ENCODE results near the gene NMT1.

Gene NMT1

DNA sequence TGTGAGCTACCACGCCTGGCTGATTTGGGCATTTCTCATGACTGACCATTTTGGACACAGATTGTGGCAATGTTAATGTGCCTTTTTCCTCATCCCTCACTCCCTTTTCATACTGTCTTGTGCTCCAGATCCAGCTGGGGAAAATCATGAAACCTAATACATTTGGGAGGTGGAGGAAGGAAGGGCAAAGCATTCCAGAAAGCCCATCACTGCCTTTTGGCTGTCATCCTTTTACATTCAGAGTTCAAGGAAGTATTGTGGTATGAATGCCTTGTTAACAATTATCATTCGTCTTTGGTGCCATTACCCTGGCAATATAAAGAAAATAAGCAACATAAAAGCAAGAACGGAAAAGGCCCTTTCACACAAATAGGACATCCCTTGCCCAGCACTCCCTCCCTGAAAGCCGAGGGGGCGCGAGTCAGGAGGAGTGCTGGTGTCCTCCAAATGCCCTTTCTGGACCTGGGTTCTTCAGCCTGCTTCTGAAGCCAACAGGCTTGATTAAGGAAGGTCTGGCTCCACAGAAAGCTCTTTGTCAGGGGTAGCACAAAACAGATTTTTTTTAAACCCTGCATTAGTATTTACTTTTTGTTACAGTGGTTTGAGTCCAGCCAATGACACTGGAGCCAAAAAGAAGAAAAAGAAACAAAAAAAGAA is 20.1 kb downstream of the NMT1 start:
- no peak for DNase-seq (ENCODE audit: low spot score)

- DNase-seq (ENCODE audit: low spot score) = no peak
Observed at GRCh38 chr17:45086391-45086790, 25.3 kb downstream of the NMT1 start.

GRCh38 chr17:45086865-45087503 is 25.9 kb downstream of the NMT1 start:
- no peak for DNase-seq (ENCODE audit: low spot score)

DNA sequence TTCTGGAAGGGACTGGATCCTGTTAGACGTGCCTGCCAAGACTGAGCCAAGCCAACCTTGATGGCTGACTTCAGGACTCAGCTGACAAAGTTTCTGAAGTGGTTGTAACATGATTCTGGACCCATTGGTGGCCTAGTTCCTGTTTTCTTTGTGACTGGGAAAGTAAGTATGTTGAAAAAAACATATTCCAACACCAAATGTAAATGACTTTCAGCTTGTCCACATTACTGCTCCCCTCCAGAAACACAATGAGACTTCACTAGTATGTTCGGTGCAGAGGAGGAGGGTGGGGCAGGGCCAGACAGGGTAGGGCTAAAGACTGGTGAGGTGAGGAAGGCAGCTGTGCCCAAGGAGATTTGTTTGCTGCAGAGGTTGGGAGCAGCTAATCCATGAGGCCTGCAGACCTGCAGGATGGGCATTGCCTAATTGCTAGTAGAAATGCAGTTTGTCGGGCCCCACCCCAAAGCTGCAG is 26.4 kb downstream of the NMT1 start:
- no peak for DNase-seq (ENCODE audit: low spot score)

DNA sequence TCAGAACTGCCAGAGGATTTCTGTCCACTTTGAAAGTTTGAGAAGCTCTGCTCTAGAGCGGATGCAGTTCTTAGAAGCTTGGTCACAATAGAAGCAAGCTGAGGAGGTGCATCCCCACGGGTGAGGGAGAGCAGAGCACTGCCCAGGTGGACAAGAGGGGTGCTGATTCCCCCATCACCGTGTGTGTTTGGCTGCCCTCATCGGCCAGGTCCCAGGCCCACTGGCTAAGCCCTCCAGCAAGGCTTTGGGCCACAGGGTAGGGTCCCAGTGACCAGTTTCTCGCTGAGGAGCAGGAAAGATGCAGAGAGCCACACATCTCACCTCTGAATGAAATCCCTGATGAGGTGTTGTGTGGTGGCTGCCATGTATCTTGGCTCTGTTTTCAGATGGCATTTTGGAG is 26.9 kb downstream of the NMT1 start:
- DNase-seq (ENCODE audit: low spot score) = no peak

DNA sequence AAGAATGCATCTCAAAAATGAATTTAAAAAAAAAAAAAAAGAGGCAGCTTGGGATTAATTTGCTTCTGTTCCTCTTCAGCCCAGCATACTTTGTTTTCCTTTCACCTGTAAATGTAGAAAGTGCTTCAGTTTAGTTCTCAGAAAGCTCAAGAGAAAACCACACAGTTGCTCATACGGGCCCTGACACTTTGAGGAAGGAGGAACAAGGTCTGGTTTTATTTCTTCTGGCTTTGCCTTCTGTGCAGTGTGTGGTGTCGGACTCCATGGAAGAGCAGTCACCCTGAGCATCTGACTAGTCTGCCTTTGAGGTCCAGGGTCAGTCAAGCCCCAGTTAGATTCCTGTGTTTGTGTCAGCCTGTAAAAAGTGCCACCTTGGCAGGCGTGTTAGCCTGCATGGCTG is 27.6 kb downstream of the NMT1 start:
- no peak for DNase-seq (ENCODE audit: low spot score)

GRCh38 chr17:45090711-45091110 is 29.6 kb downstream of the NMT1 start:
- DNase-seq (ENCODE audit: low spot score) = no peak

- no peak for DNase-seq (ENCODE audit: low spot score)
Observed at GRCh38 chr17:45091778-45092425, 30.8 kb downstream of the NMT1 start.

DNA sequence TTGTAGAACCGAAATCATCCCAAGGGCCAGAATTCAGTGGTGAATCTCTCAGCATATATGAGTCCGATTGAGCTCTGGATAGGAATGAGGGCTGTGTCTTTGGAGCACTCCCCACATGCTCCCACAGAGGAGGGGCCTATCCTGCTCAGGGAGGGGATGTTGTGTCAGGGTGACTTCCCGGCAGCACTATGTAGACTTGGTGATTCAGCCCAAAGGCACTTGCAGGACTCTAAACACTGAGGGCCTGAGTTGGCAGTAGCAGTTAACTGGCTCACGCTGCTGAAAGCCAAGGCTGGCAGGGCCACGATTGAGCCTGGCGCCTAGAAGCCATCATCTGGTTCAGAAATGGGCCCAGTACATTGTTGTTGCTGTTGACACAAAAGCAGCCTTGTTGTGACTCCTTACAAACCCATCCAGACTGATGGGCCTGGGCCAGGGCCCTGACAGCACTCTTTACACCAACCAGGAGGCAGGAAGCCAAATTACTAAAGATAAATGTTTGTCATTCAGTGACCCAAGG is 31.9 kb downstream of the NMT1 start:
- DNase-seq (ENCODE audit: low spot score) = no peak

GRCh38 chr17:45093444-45094110 is 32.5 kb downstream of the NMT1 start:
- no peak for DNase-seq (ENCODE audit: low spot score)

GRCh38 chr17:45096141-45096540 is 35.0 kb downstream of the NMT1 start:
- no peak for DNase-seq (ENCODE audit: low spot score)

- DNase-seq (ENCODE audit: low spot score) = no peak
Observed at GRCh38 chr17:45096926-45097325, 35.8 kb downstream of the NMT1 start.

- no peak for DNase-seq (ENCODE audit: low spot score)
Observed at GRCh38 chr17:45098081-45098868, 37.2 kb downstream of the NMT1 start.

- peak; percentile 68 for DNase-seq (ENCODE audit: low spot score)
Observed at GRCh38 chr17:45098869-45099616, 37.9 kb downstream of the NMT1 start.

DNA sequence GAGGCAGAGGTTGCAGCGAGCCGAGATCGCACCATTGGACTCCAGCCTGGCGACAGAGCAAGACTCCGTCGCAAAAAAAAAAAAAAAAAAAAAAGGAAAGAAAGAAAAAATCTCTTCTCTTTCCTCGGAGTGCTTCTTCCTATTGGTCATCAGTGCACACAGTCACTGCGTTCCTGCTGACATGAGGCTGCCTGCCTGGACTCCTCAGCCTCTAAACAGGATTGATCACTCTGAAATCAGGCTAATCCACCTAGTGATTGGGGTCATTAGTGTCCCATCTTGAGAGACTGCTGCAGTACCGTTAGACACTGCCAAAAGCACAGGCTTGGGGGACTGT is 40.4 kb downstream of the NMT1 start:
- DNase-seq (ENCODE audit: low spot score) = no peak

- no peak for DNase-seq (ENCODE audit: low spot score)
Observed at GRCh38 chr17:45101883-45102811, 41.0 kb downstream of the NMT1 start.

DNA sequence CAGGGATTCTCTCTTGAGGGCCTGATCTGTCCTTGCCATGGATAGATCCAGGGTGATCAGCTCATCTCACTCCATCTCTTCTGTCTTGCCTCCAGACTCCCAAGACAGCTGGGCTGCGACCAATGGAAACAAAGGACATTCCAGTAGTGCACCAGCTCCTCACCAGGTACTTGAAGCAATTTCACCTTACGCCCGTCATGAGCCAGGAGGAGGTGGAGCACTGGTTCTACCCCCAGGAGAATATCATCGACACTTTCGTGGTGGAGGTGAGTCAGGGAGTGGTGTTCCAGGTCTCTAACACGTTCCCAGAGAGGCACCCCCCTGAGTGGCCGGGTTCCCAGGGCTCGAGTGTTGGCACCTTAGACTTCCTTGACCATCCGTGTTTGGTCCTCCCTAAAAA is 41.7 kb downstream of the NMT1 start:
- no peak for DNase-seq (ENCODE audit: low spot score)

- no peak for DNase-seq (ENCODE audit: low spot score)
Observed at GRCh38 chr17:45103269-45103795, 42.2 kb downstream of the NMT1 start.

DNA sequence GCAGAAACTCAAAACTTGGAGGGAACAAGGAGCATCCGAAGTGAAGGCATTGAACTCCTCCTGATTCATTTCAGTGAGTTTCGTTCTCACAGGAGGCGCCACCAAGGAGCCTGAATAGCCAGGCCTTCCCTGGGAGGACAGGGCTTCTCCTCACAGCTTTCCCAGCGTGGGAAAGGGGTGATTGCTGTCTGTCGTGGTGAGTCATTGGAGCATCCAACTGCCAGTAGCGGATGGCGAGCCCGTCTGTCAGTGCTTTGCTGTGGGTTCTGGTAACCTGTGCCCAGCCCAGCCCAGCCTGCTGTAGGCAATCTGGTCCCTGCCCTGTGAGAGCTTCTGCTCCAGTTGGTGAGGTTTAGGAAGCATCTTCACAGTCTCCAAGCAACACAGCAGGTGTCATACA is 42.9 kb downstream of the NMT1 start:
- no peak for DNase-seq (ENCODE audit: low spot score)

GRCh38 chr17:45104497-45104896 is 43.4 kb downstream of the NMT1 start:
- DNase-seq (ENCODE audit: low spot score) = no peak
